NCI-H2107 treated with DMSO at 0.1 percent for 48 hours (cell line): ENCODE measurements around the gene GOLGA8R.
"Not testable (repeated sequence)": the region's sequence is repeated elsewhere in the genome, so short reads cannot be mapped to it uniquely, and the experiment has no call there.

Source experiments
- DNase-seq: peaks from one replicate; lab custom pipeline; 2025; ENCODE audit not compliant: unreplicated experiment; lab: John Stamatoyannopoulos, UW

Gene GOLGA8R

DNA sequence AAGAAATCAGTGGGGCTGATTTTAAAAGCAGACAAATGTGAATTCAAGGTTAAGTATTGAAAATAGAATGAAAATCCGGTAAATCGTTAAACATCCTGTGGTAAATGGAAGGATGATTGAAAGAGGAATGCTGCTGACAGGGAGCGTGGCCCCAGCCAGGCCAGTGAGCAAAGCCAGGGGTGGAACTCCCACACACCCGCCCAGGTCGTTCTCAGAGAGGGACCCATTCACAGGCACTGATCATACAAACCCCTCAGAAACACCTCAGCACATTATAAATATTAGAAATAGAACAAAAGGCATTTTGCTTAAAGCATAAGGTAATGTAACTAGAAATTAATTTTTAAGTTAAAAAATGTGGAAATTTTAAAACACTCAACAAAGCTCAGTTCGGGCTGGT lies 59.0 kb downstream of the GOLGA8R start:
- DNase-seq = not testable (repeated sequence)
